Measurements from ENCODE around the gene ICAM4.
A peak's percentile ranks its signal among the peaks of the same experiment; 100 is the strongest.

The ICAM4 gene

GRCh38 chr19:10292789-10293636 lies 6.3 kb downstream of the ICAM4 start:
- peaks cover 48% of the 10 kb centered on the region for H3K4me1 Mint-ChIP-seq (ENCODE audit: low read depth)
- H3K36me3 Mint-ChIP-seq = no peaks in the 10 kb centered on the region
- H3K27ac Mint-ChIP-seq = no peak overlapping the region
- H3K9me3 Mint-ChIP-seq (ENCODE audit: low read depth) = no peaks in the 10 kb centered on the region
- H3K27me3 Mint-ChIP-seq = peaks cover 11% of the 10 kb centered on the region
- peak overlapping the region; percentile 77 for H3K4me3 Mint-ChIP-seq

GRCh38 chr19:10293637-10294367 lies 7.0 kb downstream of the ICAM4 start:
- Mint-ChIP-seq H3K36me3 (no peaks in the 10 kb centered on the region), H3K4me3 (no peak overlapping the region), H3K4me1 (ENCODE audit: low read depth) (peaks cover 44% of the 10 kb centered on the region), H3K27me3 (peaks cover 11% of the 10 kb centered on the region), H3K9me3 (ENCODE audit: low read depth) (no peaks in the 10 kb centered on the region), H3K27ac (no peak overlapping the region)

GRCh38 chr19:10294368-10294697 lies 7.6 kb downstream of the ICAM4 start:
- H3K9me3 Mint-ChIP-seq (ENCODE audit: low read depth) = no peaks in the 10 kb centered on the region
- H3K4me1 Mint-ChIP-seq (ENCODE audit: low read depth) = peaks cover 39% of the 10 kb centered on the region
- H3K36me3 Mint-ChIP-seq = no peaks in the 10 kb centered on the region
- H3K27ac Mint-ChIP-seq = no peak overlapping the region
- H3K27me3 Mint-ChIP-seq = peaks cover 11% of the 10 kb centered on the region
- H3K4me3 Mint-ChIP-seq = no peak overlapping the region

GRCh38 chr19:10295305-10295846 lies 8.6 kb downstream of the ICAM4 start:
- Mint-ChIP-seq H3K9me3 (ENCODE audit: low read depth) (no peaks in the 10 kb centered on the region), H3K27ac (no peak overlapping the region), H3K36me3 (no peaks in the 10 kb centered on the region), H3K4me3 (peak overlapping the region; percentile 81), H3K4me1 (ENCODE audit: low read depth) (peaks cover 34% of the 10 kb centered on the region), H3K27me3 (peaks cover 11% of the 10 kb centered on the region)

- Mint-ChIP-seq H3K27ac (no peak overlapping the region), H3K4me1 (ENCODE audit: low read depth) (peaks cover 30% of the 10 kb centered on the region), H3K27me3 (peaks cover 10% of the 10 kb centered on the region), H3K4me3 (peak overlapping the region; percentile 81), H3K36me3 (no peaks in the 10 kb centered on the region), H3K9me3 (ENCODE audit: low read depth) (no peaks in the 10 kb centered on the region)
Measured at GRCh38 chr19:10295847-10296591, 9.3 kb downstream of the ICAM4 start.

- Mint-ChIP-seq H3K4me3 (no peak overlapping the region), H3K36me3 (no peaks in the 10 kb centered on the region), H3K27me3 (peaks cover 5% of the 10 kb centered on the region), H3K4me1 (ENCODE audit: low read depth) (peaks cover 10% of the 10 kb centered on the region), H3K9me3 (ENCODE audit: low read depth) (no peaks in the 10 kb centered on the region), H3K27ac (no peak overlapping the region)
Measured at GRCh38 chr19:10299545-10300458, 13.0 kb downstream of the ICAM4 start.

GRCh38 chr19:10305139-10305806 lies 18.5 kb downstream of the ICAM4 start:
- H3K4me3 Mint-ChIP-seq = no peak overlapping the region
- H3K36me3 Mint-ChIP-seq = no peaks in the 10 kb centered on the region
- H3K27ac Mint-ChIP-seq = no peak overlapping the region
- H3K27me3 Mint-ChIP-seq = no peaks in the 10 kb centered on the region
- no peaks in the 10 kb centered on the region for H3K9me3 Mint-ChIP-seq (ENCODE audit: low read depth)
- peaks cover 4% of the 10 kb centered on the region for H3K4me1 Mint-ChIP-seq (ENCODE audit: low read depth)

GRCh38 chr19:10306327-10306726 lies 19.6 kb downstream of the ICAM4 start:
- Mint-ChIP-seq H3K4me3 (no peak overlapping the region), H3K27me3 (no peaks in the 10 kb centered on the region), H3K27ac (no peak overlapping the region), H3K4me1 (ENCODE audit: low read depth) (peaks cover 4% of the 10 kb centered on the region), H3K9me3 (ENCODE audit: low read depth) (no peaks in the 10 kb centered on the region), H3K36me3 (no peaks in the 10 kb centered on the region)

- Mint-ChIP-seq H3K4me3 (no peak within 1 kb of the TSS), H3K4me1 (ENCODE audit: low read depth) (peaks cover 3% of the 10 kb centered on the region), H3K27me3 (no peaks in the 10 kb centered on the region), H3K9me3 (ENCODE audit: low read depth) (no peaks in the 10 kb centered on the region), H3K36me3 (no peaks in the 10 kb centered on the region), H3K27ac (no peak within 1 kb of the TSS)
Measured at GRCh38 chr19:10309423-10309822, 22.7 kb downstream of the ICAM4 start, which contains the start of gene ZGLP1. TSS of gene ZGLP1 (minus strand) at chr19:10309815.

- H3K4me1 Mint-ChIP-seq (ENCODE audit: low read depth) = peaks cover 14% of the 10 kb centered on the region
- H3K4me3 Mint-ChIP-seq = peak within 1 kb of the TSS; percentile 97
- H3K9me3 Mint-ChIP-seq (ENCODE audit: low read depth) = no peaks in the 10 kb centered on the region
- H3K36me3 Mint-ChIP-seq = no peaks in the 10 kb centered on the region
- no peaks in the 10 kb centered on the region for H3K27me3 Mint-ChIP-seq
- H3K27ac Mint-ChIP-seq = peak within 1 kb of the TSS; percentile 86
Measured at GRCh38 chr19:10315335-10316214, 28.8 kb downstream of the ICAM4 start, which contains the start of gene FDX2. TSS of gene FDX2 (minus strand) at chr19:10316015. CDS start at chr19:10315996, 19 bp downstream.

GRCh38 chr19:10316229-10317044 lies 29.7 kb downstream of the ICAM4 start:
- H3K27ac Mint-ChIP-seq = peak overlapping the region; percentile 55
- H3K36me3 Mint-ChIP-seq = no peaks in the 10 kb centered on the region
- no peaks in the 10 kb centered on the region for H3K9me3 Mint-ChIP-seq (ENCODE audit: low read depth)
- peaks cover 14% of the 10 kb centered on the region for H3K4me1 Mint-ChIP-seq (ENCODE audit: low read depth)
- H3K4me3 Mint-ChIP-seq = peak overlapping the region; percentile 97
- H3K27me3 Mint-ChIP-seq = no peaks in the 10 kb centered on the region
